ENCODE results near the gene PDE7B.

PDE7B gene

GRCh38 chr6:135962731-135963130 is 111.2 kb downstream of the PDE7B start:
- no peaks in the 10 kb centered on the region for H3K27me3 ChIP-seq (replicated peaks; ENCODE audit: insufficient read depth, low read length)
- H3K9me3 ChIP-seq (replicated peaks; ENCODE audit: insufficient read depth, low read length): no peaks in the 10 kb centered on the region
- H3F3A ChIP-seq (ENCODE audit: insufficient read depth, low read length): no peaks in the 10 kb centered on the region
- TF ChIP-seq EZH2 (optimal IDR thresholded peaks at IDR 0.05; ENCODE audit: low read depth, low read length): no peak
- no peak for TF ChIP-seq EZH2phosphoT487 (IDR thresholded peaks at IDR 0.05; ENCODE audit: low read length)
- TF ChIP-seq CTCF (IDR thresholded peaks at IDR 0.05; ENCODE audit: low read length): no peak
- H3K36me3 ChIP-seq (replicated peaks; ENCODE audit: insufficient read depth, low read length): no peaks in the 10 kb centered on the region
- no peak overlapping the region for H3K27ac ChIP-seq (ENCODE audit: low read length)
- no peak for DNase-seq
- H4K20me1 ChIP-seq (ENCODE audit: insufficient read depth, low read length): no peaks in the 10 kb centered on the region
- H3K4me1 ChIP-seq (ENCODE audit: low read length): no peaks in the 10 kb centered on the region
- H3K9me2 ChIP-seq (replicated peaks; ENCODE audit: insufficient read depth, low read length): no peaks in the 10 kb centered on the region
- no peak overlapping the region for H3K4me2 ChIP-seq (ENCODE audit: low read depth, low read length)
- no peaks in the 10 kb centered on the region for H3K79me2 ChIP-seq (ENCODE audit: low read length)
- H3K4me3 ChIP-seq (ENCODE audit: low read length): no peak overlapping the region
- no peak overlapping the region for H3K9ac ChIP-seq (ENCODE audit: low read length)
- H2AFZ ChIP-seq (ENCODE audit: low read length): no peak overlapping the region

GRCh38 chr6:135970750-135971149 is 119.2 kb downstream of the PDE7B start:
- no peak overlapping the region for H2AFZ ChIP-seq (ENCODE audit: low read length)

GRCh38 chr6:135971351-135971750 is 119.8 kb downstream of the PDE7B start:
- Histone ChIP-seq H3F3A (ENCODE audit: insufficient read depth, low read length) (no peaks in the 10 kb centered on the region), H3K9ac (ENCODE audit: low read length) (no peak overlapping the region), H3K9me3 (replicated peaks; ENCODE audit: insufficient read depth, low read length) (no peaks in the 10 kb centered on the region), H3K4me1 (ENCODE audit: low read length) (no peaks in the 10 kb centered on the region), H3K27me3 (replicated peaks; ENCODE audit: insufficient read depth, low read length) (no peaks in the 10 kb centered on the region), H3K36me3 (replicated peaks; ENCODE audit: insufficient read depth, low read length) (no peaks in the 10 kb centered on the region), H2AFZ (ENCODE audit: low read length) (no peak overlapping the region), H3K27ac (ENCODE audit: low read length) (no peak overlapping the region), H3K4me2 (ENCODE audit: low read depth, low read length) (no peak overlapping the region), H3K79me2 (ENCODE audit: low read length) (no peaks in the 10 kb centered on the region), H3K4me3 (ENCODE audit: low read length) (no peak overlapping the region), H4K20me1 (ENCODE audit: insufficient read depth, low read length) (no peaks in the 10 kb centered on the region), H3K9me2 (replicated peaks; ENCODE audit: insufficient read depth, low read length) (no peaks in the 10 kb centered on the region)
- DNase-seq: no peak
- no peak for TF ChIP-seq CTCF (IDR thresholded peaks at IDR 0.05; ENCODE audit: low read length)
- no peak for TF ChIP-seq EZH2 (optimal IDR thresholded peaks at IDR 0.05; ENCODE audit: low read depth, low read length)
- TF ChIP-seq EZH2phosphoT487 (IDR thresholded peaks at IDR 0.05; ENCODE audit: low read length): no peak

More at GRCh38 chr6:135970750-135971149, 119.2 kb downstream of the PDE7B start:
- no peaks in the 10 kb centered on the region for H3F3A ChIP-seq (ENCODE audit: insufficient read depth, low read length)
- no peaks in the 10 kb centered on the region for H3K36me3 ChIP-seq (replicated peaks; ENCODE audit: insufficient read depth, low read length)
- H3K9me2 ChIP-seq (replicated peaks; ENCODE audit: insufficient read depth, low read length): no peaks in the 10 kb centered on the region
- H3K79me2 ChIP-seq (ENCODE audit: low read length): no peaks in the 10 kb centered on the region
- no peaks in the 10 kb centered on the region for H3K9me3 ChIP-seq (replicated peaks; ENCODE audit: insufficient read depth, low read length)
- H3K4me1 ChIP-seq (ENCODE audit: low read length): no peaks in the 10 kb centered on the region
- H3K27ac ChIP-seq (ENCODE audit: low read length): no peak overlapping the region
- no peaks in the 10 kb centered on the region for H4K20me1 ChIP-seq (ENCODE audit: insufficient read depth, low read length)
- H3K4me3 ChIP-seq (ENCODE audit: low read length): no peak overlapping the region
- no peak for DNase-seq
- no peak overlapping the region for H3K4me2 ChIP-seq (ENCODE audit: low read depth, low read length)
- no peaks in the 10 kb centered on the region for H3K27me3 ChIP-seq (replicated peaks; ENCODE audit: insufficient read depth, low read length)
- TF ChIP-seq EZH2phosphoT487 (IDR thresholded peaks at IDR 0.05; ENCODE audit: low read length) (no peak), EZH2 (optimal IDR thresholded peaks at IDR 0.05; ENCODE audit: low read depth, low read length) (no peak), CTCF (IDR thresholded peaks at IDR 0.05; ENCODE audit: low read length) (no peak)
- no peak overlapping the region for H3K9ac ChIP-seq (ENCODE audit: low read length)

Data from MM.1S (cell line).